Measurements from ENCODE around the gene ONECUT3.

Gene ONECUT3

GRCh38 chr19:1736927-1737326, 16.4 kb upstream of the ONECUT3 start:
- H3K9ac ChIP-seq (ENCODE audit: low read depth in 1 of 2, low read length in 2 of 2) = no peak overlapping the region
- no peaks in the 10 kb centered on the region for H3K4me1 ChIP-seq (ENCODE audit: control insufficient read depth in 2 of 2, insufficient read depth in 2 of 2, low read length in 2 of 2)
- no peak overlapping the region for H3K4me3 ChIP-seq (ENCODE audit: low read length in 2 of 2)
- peaks cover 0 to 2% of the 10 kb centered on the region in 2 donors for H3K9me3 ChIP-seq (ENCODE audit: control insufficient read depth in 2 of 2, low read length in 2 of 2)
- no peak overlapping the region for H3K27ac ChIP-seq (ENCODE audit: low read depth in 2 of 2, low read length in 2 of 2)
- H3K36me3 ChIP-seq (ENCODE audit: control insufficient read depth in 2 of 2, insufficient read depth in 2 of 2, low read length in 2 of 2) = no peaks in the 10 kb centered on the region
- peaks cover 10 to 22% of the 10 kb centered on the region in 2 donors for H3K27me3 ChIP-seq (ENCODE audit: control insufficient read depth in 2 of 2, insufficient read depth in 2 of 2, low read length in 2 of 2)

- H3K9ac ChIP-seq (ENCODE audit: low read depth in 1 of 2, low read length in 2 of 2) = no peak overlapping the region
- no peak overlapping the region for H3K27ac ChIP-seq (ENCODE audit: low read depth in 2 of 2, low read length in 2 of 2)
- H3K4me3 ChIP-seq (ENCODE audit: low read length in 2 of 2) = no peak overlapping the region
- no peaks in the 10 kb centered on the region for H3K36me3 ChIP-seq (ENCODE audit: control insufficient read depth in 2 of 2, insufficient read depth in 2 of 2, low read length in 2 of 2)
- H3K4me1 ChIP-seq (ENCODE audit: control insufficient read depth in 2 of 2, insufficient read depth in 2 of 2, low read length in 2 of 2) = no peaks in the 10 kb centered on the region
- H3K27me3 ChIP-seq (ENCODE audit: control insufficient read depth in 2 of 2, insufficient read depth in 2 of 2, low read length in 2 of 2) = peaks cover 13 to 16% of the 10 kb centered on the region in 2 donors
- H3K9me3 ChIP-seq (ENCODE audit: control insufficient read depth in 2 of 2, low read length in 2 of 2) = peaks cover 0 to 2% of the 10 kb centered on the region in 2 donors
Measured at GRCh38 chr19:1739960-1740629, 13.2 kb upstream of the ONECUT3 start.

- Histone ChIP-seq H3K36me3 (ENCODE audit: control insufficient read depth in 2 of 2, insufficient read depth in 2 of 2, low read length in 2 of 2) (no peaks in the 10 kb centered on the region), H3K27me3 (ENCODE audit: control insufficient read depth in 2 of 2, insufficient read depth in 2 of 2, low read length in 2 of 2) (peaks cover 23 to 25% of the 10 kb centered on the region in 2 donors)
Measured at GRCh38 chr19:1742989-1743696, 10.2 kb upstream of the ONECUT3 start.

GRCh38 chr19:1744133-1744665, 9.1 kb upstream of the ONECUT3 start:
- Histone ChIP-seq H3K9ac (ENCODE audit: low read depth in 1 of 2, low read length in 2 of 2) (no peak overlapping the region), H3K27ac (ENCODE audit: low read depth in 2 of 2, low read length in 2 of 2) (no peak overlapping the region), H3K4me1 (ENCODE audit: control insufficient read depth in 2 of 2, insufficient read depth in 2 of 2, low read length in 2 of 2) (peaks cover 4 to 6% of the 10 kb centered on the region in 2 donors), H3K4me3 (ENCODE audit: low read length in 2 of 2) (no peak overlapping the region), H3K9me3 (ENCODE audit: control insufficient read depth in 2 of 2, low read length in 2 of 2) (peaks cover 0 to 2% of the 10 kb centered on the region in 2 donors), H3K36me3 (ENCODE audit: control insufficient read depth in 2 of 2, insufficient read depth in 2 of 2, low read length in 2 of 2) (no peaks in the 10 kb centered on the region), H3K27me3 (ENCODE audit: control insufficient read depth in 2 of 2, insufficient read depth in 2 of 2, low read length in 2 of 2) (peaks cover 31 to 34% of the 10 kb centered on the region in 2 donors)

More at GRCh38 chr19:1742989-1743696, 10.2 kb upstream of the ONECUT3 start:
- H3K4me1 ChIP-seq (ENCODE audit: control insufficient read depth in 2 of 2, insufficient read depth in 2 of 2, low read length in 2 of 2) = peaks cover 0 to 4% of the 10 kb centered on the region in 2 donors
- H3K9me3 ChIP-seq (ENCODE audit: control insufficient read depth in 2 of 2, low read length in 2 of 2) = peaks cover 0 to 2% of the 10 kb centered on the region in 2 donors
- no peak overlapping the region for H3K9ac ChIP-seq (ENCODE audit: low read depth in 1 of 2, low read length in 2 of 2)
- no peak overlapping the region for H3K27ac ChIP-seq (ENCODE audit: low read depth in 2 of 2, low read length in 2 of 2)
- no peak overlapping the region for H3K4me3 ChIP-seq (ENCODE audit: low read length in 2 of 2)

GRCh38 chr19:1744822-1745563, 8.3 kb upstream of the ONECUT3 start:
- no peak overlapping the region for H3K4me3 ChIP-seq (ENCODE audit: low read length in 2 of 2)
- H3K9me3 ChIP-seq (ENCODE audit: control insufficient read depth in 2 of 2, low read length in 2 of 2) = peaks cover 0 to 2% of the 10 kb centered on the region in 2 donors
- no peak overlapping the region for H3K9ac ChIP-seq (ENCODE audit: low read depth in 1 of 2, low read length in 2 of 2)
- no peak overlapping the region for H3K27ac ChIP-seq (ENCODE audit: low read depth in 2 of 2, low read length in 2 of 2)
- no peaks in the 10 kb centered on the region for H3K36me3 ChIP-seq (ENCODE audit: control insufficient read depth in 2 of 2, insufficient read depth in 2 of 2, low read length in 2 of 2)
- H3K4me1 ChIP-seq (ENCODE audit: control insufficient read depth in 2 of 2, insufficient read depth in 2 of 2, low read length in 2 of 2) = peaks cover 4 to 6% of the 10 kb centered on the region in 2 donors
- H3K27me3 ChIP-seq (ENCODE audit: control insufficient read depth in 2 of 2, insufficient read depth in 2 of 2, low read length in 2 of 2) = peaks cover 33 to 41% of the 10 kb centered on the region in 2 donors

- Histone ChIP-seq H3K36me3 (ENCODE audit: control insufficient read depth in 2 of 2, insufficient read depth in 2 of 2, low read length in 2 of 2) (no peaks in the 10 kb centered on the region), H3K9me3 (ENCODE audit: control insufficient read depth in 2 of 2, low read length in 2 of 2) (no peaks in the 10 kb centered on the region), H3K27me3 (ENCODE audit: control insufficient read depth in 2 of 2, insufficient read depth in 2 of 2, low read length in 2 of 2) (peaks cover 40 to 47% of the 10 kb centered on the region in 2 donors), H3K9ac (ENCODE audit: low read depth in 1 of 2, low read length in 2 of 2) (no peak overlapping the region), H3K4me3 (ENCODE audit: low read length in 2 of 2) (no peak overlapping the region), H3K27ac (ENCODE audit: low read depth in 2 of 2, low read length in 2 of 2) (no peak overlapping the region), H3K4me1 (ENCODE audit: control insufficient read depth in 2 of 2, insufficient read depth in 2 of 2, low read length in 2 of 2) (peaks cover 4 to 6% of the 10 kb centered on the region in 2 donors)
Measured at GRCh38 chr19:1745589-1746031, 7.7 kb upstream of the ONECUT3 start.

GRCh38 chr19:1746401-1747284, 6.7 kb upstream of the ONECUT3 start:
- Histone ChIP-seq H3K9ac (ENCODE audit: low read depth in 1 of 2, low read length in 2 of 2) (no peak overlapping the region), H3K4me1 (ENCODE audit: control insufficient read depth in 2 of 2, insufficient read depth in 2 of 2, low read length in 2 of 2) (peaks cover 4 to 6% of the 10 kb centered on the region in 2 donors), H3K36me3 (ENCODE audit: control insufficient read depth in 2 of 2, insufficient read depth in 2 of 2, low read length in 2 of 2) (no peaks in the 10 kb centered on the region), H3K27me3 (ENCODE audit: control insufficient read depth in 2 of 2, insufficient read depth in 2 of 2, low read length in 2 of 2) (peaks cover 49 to 57% of the 10 kb centered on the region in 2 donors), H3K9me3 (ENCODE audit: control insufficient read depth in 2 of 2, low read length in 2 of 2) (no peaks in the 10 kb centered on the region), H3K27ac (ENCODE audit: low read depth in 2 of 2, low read length in 2 of 2) (no peak overlapping the region), H3K4me3 (ENCODE audit: low read length in 2 of 2) (no peak overlapping the region)

- Histone ChIP-seq H3K27ac (ENCODE audit: low read depth in 2 of 2, low read length in 2 of 2) (no peak overlapping the region), H3K4me1 (ENCODE audit: control insufficient read depth in 2 of 2, insufficient read depth in 2 of 2, low read length in 2 of 2) (peaks cover 4 to 6% of the 10 kb centered on the region in 2 donors), H3K4me3 (ENCODE audit: low read length in 2 of 2) (no peak overlapping the region), H3K9ac (ENCODE audit: low read depth in 1 of 2, low read length in 2 of 2) (no peak overlapping the region), H3K9me3 (ENCODE audit: control insufficient read depth in 2 of 2, low read length in 2 of 2) (no peaks in the 10 kb centered on the region), H3K27me3 (ENCODE audit: control insufficient read depth in 2 of 2, insufficient read depth in 2 of 2, low read length in 2 of 2) (peaks cover 53 to 66% of the 10 kb centered on the region in 2 donors), H3K36me3 (ENCODE audit: control insufficient read depth in 2 of 2, insufficient read depth in 2 of 2, low read length in 2 of 2) (no peaks in the 10 kb centered on the region)
Measured at GRCh38 chr19:1747285-1748114, 5.8 kb upstream of the ONECUT3 start.
